HG03378 (cell line): ENCODE results near the gene LBH.
A peak's percentile ranks its signal among the peaks of the same experiment; 100 is the strongest.

Source experiments
- ATAC-seq: cut with Tn5 transposase; IDR thresholded peaks from one replicate; pipeline ENCODE4 v1.9.1; 2021; ENCODE audit warnings: mild to moderate bottlenecking, moderate library complexity; ENCODE audit not compliant: unreplicated experiment

The LBH gene

GRCh38 chr2:30216157-30216556 lies 15.2 kb upstream of the LBH start:
- no peak for ATAC-seq

- no peak for ATAC-seq
These were observed 13.5 kb upstream of the LBH start for GRCh38 chr2:30217644-30218337.

- no peak for ATAC-seq
These were observed 13.0 kb upstream of the LBH start for GRCh38 chr2:30218338-30218713.

- no peak for ATAC-seq
These were observed 12.5 kb upstream of the LBH start for GRCh38 chr2:30218814-30219213.

- no peak for ATAC-seq
These were observed 11.2 kb upstream of the LBH start for GRCh38 chr2:30219886-30220875.

GRCh38 chr2:30221531-30221930 lies 9.8 kb upstream of the LBH start:
- ATAC-seq: no peak

- ATAC-seq: no peak
These were observed 9.3 kb upstream of the LBH start for GRCh38 chr2:30222031-30222430.

GRCh38 chr2:30222636-30223360 lies 8.5 kb upstream of the LBH start:
- ATAC-seq: no peak

- ATAC-seq: peak; percentile 56
These were observed 7.9 kb upstream of the LBH start for GRCh38 chr2:30223413-30223874.

GRCh38 chr2:30224151-30224550 lies 7.2 kb upstream of the LBH start:
- ATAC-seq: no peak

GRCh38 chr2:30225131-30225762 lies 6.1 kb upstream of the LBH start:
- ATAC-seq: peak; percentile 41

- no peak for ATAC-seq
These were observed 4.9 kb upstream of the LBH start for GRCh38 chr2:30226144-30227032.

- no peak for ATAC-seq
These were observed 1.7 kb upstream of the LBH start for GRCh38 chr2:30229596-30229995.

- ATAC-seq: no peak
These were observed 680 bp upstream of the LBH start for GRCh38 chr2:30230497-30231211.

GRCh38 chr2:30231996-30232800 lies 864 bp downstream of the LBH start:
- ATAC-seq: peak; percentile 21

GRCh38 chr2:30232801-30233130 lies 1.4 kb downstream of the LBH start:
- ATAC-seq: no peak

GRCh38 chr2:30233271-30234009 lies 2.1 kb downstream of the LBH start:
- no peak for ATAC-seq
